OCI-LY7 (cell line): ENCODE data around the gene GGNBP2.
"Not testable (repeated sequence)": the region's sequence is repeated elsewhere in the genome, so short reads cannot be mapped to it uniquely, and the experiment has no call there.

Experiments
- CTCF ChIP-seq: fragments of 200-600 bp; sonication (generic); conservative IDR thresholded peaks from 2 replicates; pipeline ENCODE4 v1.5.1; 2014; ENCODE audit warnings: mild to moderate bottlenecking, antibody characterized with exemption, low read length, moderate library complexity, mixed read lengths
- EZH2phosphoT487 ChIP-seq: fragments of 200-600 bp; sonication (generic); IDR thresholded peaks from 2 replicates; pipeline ENCODE4 v1.6.1; 2018; ENCODE audit warnings: low read depth, borderline replicate concordance, mild to moderate bottlenecking, mixed run types, antibody characterized with exemption, low read length, moderate library complexity, mixed read lengths

GRCh38 chr17:36508439-36508838 is 36.3 kb upstream of the GGNBP2 start:
- not testable (repeated sequence) for TF ChIP-seq CTCF, EZH2phosphoT487
